Cortex of kidney (tissue), 1 donor: Measurements from ENCODE around the gene SMR3A.

Experiments used
- DNase-seq: peaks from one replicate; lab custom pipeline; 2025; lab: John Stamatoyannopoulos, UW

SMR3A gene

GRCh38 chr4:70360460-70360859 is at the start of gene SMR3A:
TSS of gene SMR3A (plus strand) at chr4:70360760. CDS start at chr4:70362116, 1,356 bp downstream.
- no peak for DNase-seq

GRCh38 chr4:70313736-70314135 is 46.8 kb upstream of the SMR3A start:
- DNase-seq, result no peak

DNA sequence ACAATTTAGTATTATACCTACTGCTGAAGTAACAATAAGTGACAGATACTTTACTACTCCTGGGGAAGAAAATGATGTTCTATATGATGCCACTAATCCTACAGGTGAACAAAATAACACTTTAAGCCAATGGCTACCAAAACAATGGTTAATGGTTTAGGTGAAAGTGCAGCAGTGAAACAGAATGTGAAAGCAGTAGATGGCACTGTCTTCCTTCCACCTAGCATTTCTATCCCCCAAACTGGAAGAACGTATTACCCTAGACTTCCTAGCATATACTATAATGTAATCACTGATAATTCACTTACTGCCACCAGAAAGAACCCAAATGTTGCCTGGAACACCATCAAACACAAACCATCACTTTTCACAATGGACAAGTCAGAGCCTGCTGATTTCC is 44.6 kb upstream of the SMR3A start:
- no peak for DNase-seq

- DNase-seq, result no peak
Observed at GRCh38 chr4:70326052-70326451, 34.5 kb upstream of the SMR3A start.

DNA sequence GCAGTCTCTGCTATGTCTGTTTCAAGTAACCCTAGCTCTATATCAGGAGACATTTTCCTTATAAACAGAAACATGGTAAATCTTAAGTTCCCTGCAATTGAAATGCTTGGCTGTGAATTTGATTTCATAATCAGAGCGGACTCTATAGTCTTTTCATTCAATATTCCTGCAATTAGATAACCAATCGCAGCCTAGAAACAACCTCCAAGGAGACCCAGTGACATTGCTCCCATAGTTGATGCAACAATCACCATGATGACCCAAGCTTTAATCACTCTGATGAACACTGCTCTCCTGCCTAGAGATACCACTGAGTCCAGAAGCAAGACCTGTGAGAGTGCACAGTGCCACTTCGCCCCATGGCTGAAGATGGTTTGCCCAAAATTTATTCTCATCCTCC is 25.9 kb upstream of the SMR3A start, which contains the start of gene CABS1:
Gene CABS1, plus strand, starts transcription at position 301 of the 400 bp plus-strand sequence. Its CDS starts 59 bp downstream, at position 360.
- DNase-seq, result no peak

GRCh38 chr4:70336043-70336442 is 24.5 kb upstream of the SMR3A start:
- DNase-seq, result no peak

DNA sequence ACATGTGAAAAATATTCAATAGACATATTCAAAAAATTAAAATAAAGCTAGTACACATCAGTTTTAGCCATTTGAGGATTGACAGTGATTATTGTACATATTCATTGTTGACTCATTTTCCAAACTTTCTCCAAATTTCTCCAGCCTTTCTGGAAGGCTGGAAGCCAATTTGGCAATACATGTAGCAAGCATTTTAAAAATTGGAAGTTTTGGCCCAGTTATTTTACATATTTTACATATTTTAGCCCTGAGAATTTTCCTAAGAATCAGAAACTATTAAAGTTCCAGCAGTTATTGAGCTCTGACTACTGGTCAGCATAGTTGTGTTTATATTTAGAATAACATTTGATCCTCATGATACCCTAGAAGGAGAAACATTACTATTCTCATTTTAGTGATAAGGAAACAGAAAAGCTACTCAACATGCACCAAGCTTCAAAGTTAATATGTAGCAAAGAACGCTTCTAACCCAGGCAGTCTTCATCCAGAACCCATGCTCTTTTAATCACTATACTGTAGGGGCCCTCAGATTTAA is 22.6 kb upstream of the SMR3A start:
- no peak for DNase-seq

DNA sequence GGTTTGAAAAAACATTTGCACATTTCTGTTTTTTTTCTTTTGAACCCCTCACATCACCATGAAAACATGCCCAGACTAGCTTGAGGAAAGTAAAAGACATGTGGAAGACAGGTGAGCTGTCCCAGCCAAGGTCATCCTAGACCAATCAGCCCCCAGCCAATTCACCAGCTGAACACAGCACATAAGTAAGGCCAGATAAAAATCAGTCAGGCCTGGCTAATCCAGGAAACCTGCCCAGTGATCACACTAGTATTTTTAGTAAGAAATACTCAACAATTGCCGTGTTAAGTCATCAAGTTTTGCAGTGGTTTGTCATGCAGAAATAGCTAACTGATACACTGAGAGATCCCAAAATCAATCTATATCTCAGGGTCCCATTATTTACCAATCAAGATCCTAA is 4.4 kb upstream of the SMR3A start:
- no peak for DNase-seq

DNA sequence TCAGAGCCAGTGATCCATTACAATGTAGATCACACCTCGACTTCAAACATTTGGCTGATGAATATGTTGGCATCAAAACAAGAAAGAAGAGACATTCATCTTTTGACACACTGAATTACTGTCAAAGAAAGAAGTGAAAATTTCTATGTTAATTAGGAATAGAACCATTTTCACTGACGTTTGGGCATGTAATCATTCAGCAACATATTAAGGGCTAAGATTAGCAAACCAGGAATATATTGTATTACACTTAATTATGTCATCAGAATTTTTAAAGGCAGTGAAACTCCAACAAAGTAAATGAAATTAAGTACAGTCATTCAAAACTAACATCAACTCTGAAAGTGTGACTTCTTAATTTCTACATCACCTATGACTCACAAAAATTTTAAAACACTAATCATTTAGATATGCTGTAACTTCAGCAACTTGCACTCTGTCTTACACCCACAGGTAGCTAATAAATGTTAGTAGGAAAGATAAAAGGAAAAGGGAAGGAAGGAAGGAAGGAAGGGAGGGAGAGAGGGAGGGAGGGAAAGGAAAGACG is 1.4 kb upstream of the SMR3A start:
- DNase-seq, result no peak

- DNase-seq, result no peak
Observed at GRCh38 chr4:70364002-70364401, 3.4 kb downstream of the SMR3A start.

DNA sequence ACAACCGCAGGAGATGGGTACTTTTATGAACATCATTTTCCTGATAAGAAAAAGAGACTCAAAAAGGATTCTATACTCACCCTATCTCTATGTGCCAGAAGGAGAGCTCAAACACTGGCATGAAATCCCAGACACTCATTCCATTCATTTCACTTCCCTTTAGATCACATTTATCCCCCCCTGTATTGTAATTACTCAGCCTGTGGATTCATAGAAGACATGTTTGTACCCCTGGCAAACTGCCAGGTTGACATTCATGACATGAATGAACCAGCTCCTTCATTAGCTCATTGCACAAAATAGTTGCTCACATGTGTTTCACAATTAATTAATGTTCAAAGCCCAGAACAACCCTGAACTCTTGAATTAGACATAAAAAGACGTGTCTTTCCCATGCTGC is 4.9 kb downstream of the SMR3A start:
- DNase-seq, result no peak

DNA sequence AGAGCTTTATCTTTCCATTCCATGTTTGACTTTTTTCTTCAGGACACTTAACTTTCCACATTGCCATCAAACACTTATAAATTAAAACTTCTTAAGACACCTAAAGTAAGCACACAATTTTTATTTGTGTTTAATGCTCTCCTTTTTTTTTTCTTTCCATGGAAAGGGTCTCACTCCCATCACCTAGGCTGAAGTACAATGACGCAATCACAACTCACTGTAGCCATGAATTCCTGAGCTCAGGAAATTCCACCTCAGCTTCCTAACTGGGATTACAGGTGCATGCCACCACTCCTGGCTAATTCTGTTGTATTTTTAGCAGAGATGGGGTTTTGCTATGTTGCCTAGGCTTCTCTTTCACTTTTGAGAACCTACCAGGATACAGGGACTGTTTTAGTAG is 7.3 kb downstream of the SMR3A start:
- DNase-seq, result no peak

GRCh38 chr4:70371987-70372386 is 11.4 kb downstream of the SMR3A start:
- DNase-seq, result no peak

- DNase-seq, result no peak
Observed at GRCh38 chr4:70372760-70373159, 12.2 kb downstream of the SMR3A start.

DNA sequence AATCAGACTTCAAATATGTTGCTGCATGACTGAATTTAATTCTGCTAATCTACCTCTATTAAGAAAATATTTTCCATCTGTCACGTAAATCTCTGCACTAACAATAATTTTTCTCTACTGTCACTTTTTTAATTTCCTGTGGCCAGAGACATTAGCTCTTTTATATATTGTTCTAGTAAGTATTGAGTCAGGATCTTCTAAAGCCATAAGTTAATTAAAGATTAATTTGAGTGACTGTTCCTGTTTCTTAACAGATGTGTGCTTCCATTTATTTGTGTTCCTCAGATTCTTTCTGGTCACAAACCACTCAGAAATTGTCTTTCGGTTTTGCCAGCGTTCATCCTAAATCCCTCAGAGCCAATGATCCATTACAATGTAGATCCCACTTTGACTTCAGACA is 20.0 kb downstream of the SMR3A start:
- DNase-seq, result no peak

DNA sequence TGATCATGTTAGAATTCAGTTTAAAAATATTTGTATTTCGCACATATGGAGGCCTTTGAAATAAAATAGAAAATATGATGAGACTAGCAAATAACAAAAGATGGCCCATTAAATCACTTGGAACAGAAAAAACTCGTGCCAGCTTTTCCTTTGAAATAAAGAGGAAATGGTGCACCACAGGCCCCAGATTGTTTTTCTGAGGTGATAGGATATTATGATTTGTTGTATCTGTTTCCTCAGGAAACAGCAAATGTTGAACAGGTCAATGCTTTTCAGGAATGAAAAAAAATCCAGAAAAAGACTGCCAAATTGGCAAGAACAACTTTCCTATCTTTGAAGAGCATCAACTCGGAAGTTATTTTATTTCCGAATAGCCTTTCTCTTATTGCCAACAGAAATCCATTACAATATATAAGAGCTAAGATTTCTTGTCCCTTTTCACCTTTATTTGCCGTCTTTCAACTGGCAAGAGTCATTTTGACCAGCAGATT is 22.2 kb downstream of the SMR3A start, which contains the start of gene SMR3B:
Gene SMR3B, plus strand, starts transcription at position 441 of the 491 bp plus-strand sequence. CDS start 1,380 bp downstream, outside the sequence.
- DNase-seq, result no peak

GRCh38 chr4:70392057-70392776 is 31.7 kb downstream of the SMR3A start:
- no peak for DNase-seq

GRCh38 chr4:70397580-70397979 is 37.0 kb downstream of the SMR3A start, which contains the start of gene OPRPN:
TSS of gene OPRPN (plus strand) at chr4:70397940. CDS start at chr4:70399286, 1,346 bp downstream.
- DNase-seq, result no peak

- no peak for DNase-seq
Observed at GRCh38 chr4:70399319-70399718, 38.8 kb downstream of the SMR3A start.

DNA sequence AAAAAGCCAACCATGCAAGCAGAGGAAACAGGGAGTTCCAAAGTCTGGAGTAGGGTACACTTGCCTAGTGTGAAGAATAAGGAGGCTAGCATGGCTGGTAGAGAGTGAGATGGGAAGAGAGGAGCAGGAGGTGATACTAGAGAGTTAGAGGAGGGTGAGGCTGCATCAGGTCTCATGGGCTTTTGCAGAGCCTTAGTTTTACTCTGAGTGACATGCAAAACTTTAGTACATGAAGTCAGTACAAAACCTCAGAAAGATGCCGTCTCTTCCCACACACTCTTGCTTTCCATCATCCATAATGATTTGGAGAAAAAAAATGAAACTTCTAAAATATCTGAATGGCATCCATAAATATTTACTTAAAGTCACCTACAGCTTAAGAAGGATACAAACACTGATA is 42.2 kb downstream of the SMR3A start:
- no peak for DNase-seq

DNA sequence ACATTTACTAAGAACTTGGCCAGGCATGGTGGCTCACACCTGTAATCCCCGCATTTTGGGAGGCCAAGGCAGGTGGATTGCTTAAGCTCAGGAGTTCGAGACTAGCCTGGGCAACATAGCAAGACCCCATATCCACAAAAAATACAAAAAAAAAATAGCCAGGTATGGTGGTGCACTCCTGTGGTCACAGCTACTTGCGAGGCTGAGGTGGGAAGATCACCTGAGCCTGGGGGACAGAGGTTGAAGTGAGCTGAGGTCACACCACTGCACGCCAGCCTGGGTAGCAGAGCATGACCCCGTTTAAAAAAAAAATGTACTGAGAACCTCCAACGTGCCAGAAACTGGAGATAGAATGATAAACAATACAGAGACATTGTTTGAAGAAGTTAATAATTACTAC is 45.2 kb downstream of the SMR3A start:
- DNase-seq, result no peak
